DMS53 treated with DMSO at 0.1 percent for 48 hours (cell line): ENCODE measurements around the gene ENPP3.
"Not testable (repeated sequence)": the region's sequence is repeated elsewhere in the genome, so short reads cannot be mapped to it uniquely, and the experiment has no call there.

Experiments used
- DNase-seq: peaks from one replicate; lab custom pipeline; 2025; ENCODE audit not compliant: unreplicated experiment; lab: John Stamatoyannopoulos, UW

ENPP3 gene

DNA sequence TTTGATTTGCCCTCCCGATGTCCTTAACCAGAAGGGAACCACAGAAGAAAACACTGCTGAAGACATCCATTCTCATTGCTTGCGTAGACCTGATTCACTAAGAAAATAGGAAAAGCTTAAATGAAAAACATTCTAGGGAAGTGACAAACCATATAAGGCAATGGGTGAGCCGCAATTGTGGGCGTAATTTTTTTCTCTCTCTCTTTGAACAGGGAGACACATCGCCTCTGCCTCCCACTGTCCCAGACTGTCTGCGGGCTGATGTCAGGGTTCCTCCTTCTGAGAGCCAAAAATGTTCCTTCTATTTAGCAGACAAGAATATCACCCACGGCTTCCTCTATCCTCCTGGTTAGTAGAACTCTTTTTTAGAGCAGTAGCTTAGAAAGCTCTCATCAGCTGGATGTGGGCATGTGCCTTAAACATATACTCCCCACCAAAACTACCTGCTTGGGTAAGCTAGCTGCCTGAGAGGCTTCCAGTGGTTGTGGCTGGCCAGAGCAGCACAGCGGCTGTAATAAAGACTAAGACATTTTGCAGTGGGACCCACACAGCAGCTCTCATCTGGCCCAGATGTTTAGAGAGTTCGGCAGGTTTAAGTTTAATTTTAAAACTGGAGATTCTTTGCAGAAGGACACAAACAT, 96.4 kb downstream of the ENPP3 start:
- DNase-seq, result no peak

DNA sequence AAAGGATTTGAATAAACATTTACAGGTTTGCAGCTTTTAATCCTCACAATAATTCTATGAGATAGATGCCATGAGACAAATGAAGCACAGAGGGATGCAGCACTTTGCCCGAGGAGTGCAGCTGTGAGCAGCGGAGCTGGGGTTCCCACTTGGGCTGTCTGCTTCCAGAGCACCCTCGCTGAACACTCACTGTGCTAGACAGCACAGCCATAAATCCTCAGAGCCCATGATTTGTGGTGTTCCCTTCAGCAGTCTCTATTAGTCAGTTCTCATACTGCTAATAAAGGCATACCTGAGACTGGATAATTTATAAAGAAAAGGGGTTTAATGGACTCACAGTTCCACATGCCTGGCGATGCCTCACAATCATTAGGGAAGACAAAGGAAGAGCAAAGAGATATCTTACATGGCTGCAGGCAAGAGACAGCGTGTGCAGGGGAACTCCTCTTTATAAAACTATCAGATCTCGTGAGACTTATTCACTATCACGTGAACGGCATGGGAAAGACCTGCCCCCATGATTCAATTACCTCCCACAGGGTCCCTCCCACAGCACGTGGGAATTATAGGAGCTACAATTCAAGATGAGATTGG, 99.0 kb downstream of the ENPP3 start:
- no peak for DNase-seq

DNA sequence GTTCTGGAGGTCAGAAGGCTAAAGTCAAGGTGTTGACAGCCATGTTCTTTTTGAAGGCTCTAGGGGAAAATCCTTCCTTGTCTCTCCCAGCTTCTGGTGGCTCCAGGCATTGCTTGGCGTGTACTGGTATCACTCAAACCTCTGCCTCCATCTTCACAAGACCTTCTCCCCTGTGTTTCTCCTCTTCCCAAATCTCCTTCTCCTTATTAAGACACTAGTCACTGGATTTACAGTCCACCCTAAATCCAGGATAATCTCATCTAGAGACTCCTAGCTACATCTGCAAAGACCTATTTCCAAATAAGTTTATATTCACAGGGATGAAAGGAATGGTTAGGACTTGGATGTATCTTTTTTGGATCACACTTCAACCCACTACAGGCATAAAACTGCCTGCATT, 99.7 kb downstream of the ENPP3 start:
- DNase-seq, result no peak

DNA sequence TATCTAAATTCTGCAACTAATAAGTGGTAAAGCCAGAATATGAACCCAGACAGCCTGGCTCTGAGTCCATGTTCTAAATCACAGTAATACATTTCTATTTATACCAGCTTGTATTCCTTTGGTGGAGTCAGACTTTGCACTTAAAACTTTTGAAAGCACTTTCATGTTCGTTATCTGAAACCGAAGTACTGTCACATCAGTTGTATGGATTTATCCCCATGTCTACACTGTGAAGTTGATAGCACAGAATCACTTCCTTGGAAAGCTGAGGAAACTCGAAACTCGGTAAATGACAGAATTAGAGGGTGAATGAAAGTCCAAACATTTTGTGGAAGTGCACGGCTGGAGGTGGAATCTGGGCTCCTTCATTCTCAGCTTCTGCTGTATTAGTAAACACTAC, 102.0 kb downstream of the ENPP3 start:
- no peak for DNase-seq

DNA sequence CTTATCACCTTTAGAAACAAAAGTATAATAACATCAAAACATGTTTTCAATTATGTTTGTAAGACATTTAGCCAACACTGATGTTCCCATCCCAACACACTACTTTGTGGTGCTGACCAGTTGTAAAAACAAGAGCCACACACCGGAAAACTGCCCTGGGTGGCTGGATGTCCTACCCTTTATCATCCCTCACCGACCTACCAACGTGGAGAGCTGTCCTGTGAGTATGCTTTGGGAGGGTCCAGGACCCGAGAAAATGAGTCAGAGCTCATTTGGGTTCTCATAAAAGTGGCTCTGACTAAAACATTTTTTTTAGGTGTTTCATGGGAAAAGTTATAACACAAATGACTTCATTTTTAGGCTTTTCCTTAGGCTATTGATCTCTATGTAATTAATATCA, 103.1 kb downstream of the ENPP3 start:
- no peak for DNase-seq

DNA sequence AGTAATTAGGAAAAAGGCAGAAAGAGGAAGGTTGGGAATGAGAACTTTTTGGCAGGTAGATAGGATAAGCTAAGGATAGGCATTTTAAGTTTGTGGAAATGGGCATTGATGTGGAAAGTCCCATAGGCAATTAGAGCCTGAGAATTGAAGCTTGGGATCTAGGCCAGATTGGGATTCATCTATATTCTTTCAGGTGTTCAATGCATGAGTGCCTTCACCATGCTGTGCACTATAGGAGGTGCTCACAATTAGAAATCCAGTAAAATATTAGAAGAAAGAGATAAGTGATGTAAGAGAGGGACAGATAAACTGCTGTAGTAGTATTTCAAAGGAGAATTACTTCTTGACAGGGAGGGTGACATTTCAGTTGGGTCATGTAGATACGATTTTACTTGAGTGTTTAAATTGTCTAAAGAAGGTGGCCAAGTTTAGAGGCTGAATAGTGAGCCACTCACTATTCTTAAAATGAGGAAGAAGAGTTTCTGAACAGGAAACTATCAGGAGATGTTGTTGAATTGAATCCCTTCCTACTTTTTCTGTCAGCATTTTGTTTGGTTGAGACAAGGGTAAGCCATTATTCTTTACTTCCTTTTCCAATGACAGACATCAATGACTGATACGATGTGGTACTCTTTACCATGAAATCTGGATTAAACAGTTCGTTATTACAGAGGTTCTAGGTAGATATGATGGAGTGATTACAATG, 104.7 kb downstream of the ENPP3 start:
- no peak for DNase-seq

DNA sequence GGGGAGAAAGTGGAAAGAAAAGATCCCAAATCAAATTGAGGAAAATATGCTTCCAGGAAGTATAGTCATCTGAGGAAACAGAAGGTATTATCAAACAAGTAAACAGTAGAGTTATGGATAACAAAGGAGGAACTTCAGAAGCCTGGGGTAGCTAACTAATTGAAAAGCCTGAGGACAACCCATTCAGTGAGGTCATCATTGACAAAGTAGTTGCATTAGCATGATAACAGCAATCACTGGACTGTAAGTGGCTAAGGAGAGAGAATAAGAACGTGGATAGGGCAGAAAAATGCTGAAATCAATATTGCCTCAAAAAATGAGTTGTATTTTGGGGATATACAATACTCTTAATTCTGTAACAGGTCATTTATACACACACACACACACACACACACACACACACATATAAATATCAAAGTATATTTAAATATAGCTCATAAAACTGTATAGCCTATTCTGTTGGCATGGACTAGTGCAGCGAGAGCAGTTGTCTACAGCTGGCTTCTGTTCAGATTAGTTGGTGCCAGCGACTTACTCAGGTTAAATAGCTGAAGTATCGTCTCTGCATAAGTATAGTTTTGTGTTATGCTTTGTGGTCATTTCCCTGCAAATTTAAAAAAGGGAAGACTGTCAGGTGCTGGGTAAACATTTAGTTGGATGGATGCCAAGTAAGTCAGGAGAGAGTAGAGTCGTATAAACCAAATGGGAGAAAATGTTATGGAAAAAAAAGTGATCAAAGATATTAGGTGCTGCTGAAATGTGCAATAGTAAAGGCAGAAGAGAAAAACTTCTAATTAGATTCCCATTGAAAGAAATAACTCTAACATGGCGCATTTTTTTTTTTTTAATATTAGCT, 107.6 kb downstream of the ENPP3 start:
- peak; percentile 36 for DNase-seq

DNA sequence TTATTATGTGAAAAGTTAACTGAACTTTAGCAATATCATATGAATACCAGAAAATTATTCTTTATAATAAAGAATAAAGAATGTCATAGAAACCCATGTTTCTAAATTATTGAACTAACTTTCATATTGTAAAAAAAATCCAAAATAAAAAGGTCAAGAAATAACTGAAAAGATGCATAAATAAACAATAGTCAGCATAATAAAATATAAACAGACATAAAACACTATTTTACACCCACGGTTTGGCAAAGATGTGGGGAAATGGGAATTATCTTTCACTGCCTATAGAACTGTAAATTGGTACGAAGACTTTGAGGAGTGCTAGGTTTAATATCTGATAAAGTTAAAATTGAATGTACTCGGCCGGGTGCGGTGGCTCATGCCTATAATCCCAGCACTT, 108.4 kb downstream of the ENPP3 start:
- no peak for DNase-seq

DNA sequence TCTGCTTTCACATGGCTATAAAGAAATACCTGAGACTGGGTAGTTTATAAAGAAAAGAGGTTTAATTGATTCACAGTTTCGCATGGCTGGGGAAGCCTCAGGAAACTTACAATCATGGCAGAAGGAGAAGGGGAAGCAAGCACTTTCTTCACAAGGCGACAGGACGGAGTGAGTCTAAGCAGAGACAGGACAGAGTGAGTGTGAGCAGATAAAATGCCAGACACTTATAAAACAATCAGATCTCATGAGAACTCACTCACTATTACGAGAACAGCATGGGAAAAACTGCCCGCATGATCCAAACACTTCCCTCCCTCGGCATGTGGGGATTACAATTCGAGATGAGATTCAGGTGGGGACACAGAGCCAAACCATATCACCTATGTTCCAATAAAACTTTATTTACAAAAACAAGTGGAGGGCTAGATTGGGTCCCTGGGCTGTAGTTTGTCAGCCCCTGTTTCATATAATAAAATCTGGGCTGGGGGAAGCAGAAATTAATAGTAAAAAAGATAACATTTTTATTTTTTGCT, 110.8 kb downstream of the ENPP3 start:
- no peak for DNase-seq

DNA sequence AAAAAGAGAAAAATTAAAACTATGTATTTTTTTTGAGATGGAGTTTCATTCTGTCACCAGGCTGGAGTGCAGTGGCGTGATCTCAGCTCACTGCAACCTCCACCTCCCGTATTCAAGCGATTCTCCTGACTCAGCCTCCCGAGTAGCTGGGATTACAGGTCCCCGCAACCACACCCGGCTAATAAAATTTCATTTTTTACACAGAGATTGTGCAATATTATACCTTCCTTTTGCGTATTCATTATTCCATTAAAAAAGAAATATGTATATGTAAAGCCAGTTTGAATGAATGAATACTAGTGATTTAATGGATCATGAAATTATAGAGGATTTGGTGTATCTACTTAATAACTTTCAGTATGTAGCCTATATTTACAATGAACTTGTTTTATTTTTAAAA, 111.9 kb downstream of the ENPP3 start:
- DNase-seq, result no peak

DNA sequence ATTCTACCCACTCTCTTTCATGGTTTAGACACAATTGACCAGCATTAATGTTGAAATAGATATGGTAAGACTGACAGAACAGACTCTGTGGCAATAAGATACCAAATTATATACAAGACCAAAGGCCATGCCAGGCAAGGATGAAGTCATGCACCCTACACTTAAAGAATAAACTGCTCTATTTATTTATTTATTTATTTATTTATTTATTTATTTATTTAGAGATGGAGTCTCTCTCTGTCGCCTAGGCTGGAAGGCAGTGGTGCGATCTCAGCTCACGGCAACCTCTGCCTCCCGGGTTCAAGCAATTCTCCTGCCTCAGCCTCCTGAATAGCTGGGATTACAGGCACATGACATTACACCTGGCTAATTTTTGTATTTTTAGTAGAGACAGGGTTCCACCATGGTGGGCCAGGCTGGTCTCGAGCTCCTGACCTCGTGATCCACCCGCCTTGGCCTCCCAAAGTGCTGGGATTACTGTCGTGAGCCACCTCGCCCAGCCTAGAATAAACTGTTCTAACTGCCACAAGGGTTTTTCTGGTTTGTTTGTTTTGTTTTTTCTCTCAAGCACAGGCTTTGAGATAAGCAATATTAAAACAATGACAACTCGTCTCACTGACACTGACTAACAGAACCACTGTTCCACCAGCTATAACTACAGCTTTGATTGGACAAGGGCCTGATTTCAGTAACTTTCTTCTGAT, 114.1 kb downstream of the ENPP3 start:
- DNase-seq, result not testable (repeated sequence)

DNA sequence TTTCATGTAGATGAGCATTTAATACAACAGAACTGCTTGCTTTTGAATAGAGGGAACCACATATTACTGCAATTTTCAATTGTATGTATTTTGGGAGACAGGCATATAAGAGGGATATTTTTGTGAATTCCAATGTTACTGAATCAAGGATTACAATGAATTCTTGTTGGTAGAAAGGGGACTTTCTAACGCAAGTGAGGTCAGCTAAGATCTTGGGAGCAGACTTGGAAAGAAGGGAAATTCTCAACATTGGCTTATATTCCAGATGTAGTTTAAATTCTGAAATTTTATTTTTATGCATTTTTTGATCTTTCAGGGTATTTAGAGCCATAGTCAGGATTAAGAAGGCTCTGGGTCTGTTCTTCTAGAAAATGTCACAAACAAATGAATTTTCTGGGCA, 117.0 kb downstream of the ENPP3 start:
- no peak for DNase-seq

DNA sequence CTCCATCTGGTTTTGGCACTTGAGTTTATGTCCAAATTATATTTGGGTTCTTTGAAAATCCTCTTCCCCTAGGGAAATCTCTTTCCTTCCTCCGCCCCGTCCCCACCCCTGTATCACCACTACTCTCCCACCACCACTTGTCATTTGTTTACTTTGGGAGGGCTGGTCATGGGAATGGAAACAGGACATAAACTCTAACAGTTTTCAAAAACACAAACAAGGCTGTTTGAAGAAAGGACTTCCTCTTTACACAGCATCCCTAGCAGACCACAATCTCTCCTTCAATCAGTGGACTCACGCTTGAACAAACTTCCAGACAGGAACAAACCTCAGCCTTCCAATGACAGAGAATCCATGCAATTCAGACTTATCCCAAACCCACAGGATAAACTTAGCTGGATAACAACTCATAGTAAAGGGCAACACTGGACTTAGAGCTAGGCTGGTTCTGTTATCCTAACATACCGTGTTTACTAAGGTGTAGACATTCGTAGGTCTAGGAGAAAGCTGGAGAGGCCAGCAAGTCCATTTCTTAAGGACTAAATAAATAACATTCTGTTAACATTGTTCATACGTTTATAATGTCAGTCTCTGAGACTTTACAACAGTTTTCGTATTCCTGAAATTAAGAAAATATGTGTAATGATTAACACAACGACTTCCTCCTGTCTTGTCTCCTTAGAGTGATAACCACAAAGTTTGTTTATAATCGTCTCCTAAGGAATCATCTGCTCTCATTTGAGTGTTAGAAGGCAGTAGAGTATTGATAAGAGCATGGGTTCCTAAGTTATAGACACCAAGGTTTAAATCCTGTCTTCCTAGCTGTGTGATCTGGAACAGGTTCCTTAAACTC, 117.8 kb downstream of the ENPP3 start:
- DNase-seq, result no peak

DNA sequence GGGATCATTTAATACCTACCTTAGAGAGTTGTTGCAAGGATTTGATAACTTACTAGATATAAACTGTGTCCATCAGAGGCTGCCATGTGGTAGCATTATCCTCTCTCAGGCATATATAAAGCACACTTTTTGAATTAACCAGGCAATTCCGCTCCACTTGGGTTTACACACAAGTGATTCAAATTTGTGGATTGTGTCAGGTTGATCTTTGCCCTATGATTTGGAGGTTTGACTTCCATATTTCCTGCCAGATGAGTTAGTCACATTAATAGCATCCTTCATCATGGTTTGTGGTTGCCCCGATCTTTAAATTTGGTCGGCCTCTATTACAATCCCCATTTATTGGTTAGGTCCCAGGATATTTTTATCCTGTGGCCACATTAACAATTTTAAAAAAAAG, 118.5 kb downstream of the ENPP3 start:
- no peak for DNase-seq

DNA sequence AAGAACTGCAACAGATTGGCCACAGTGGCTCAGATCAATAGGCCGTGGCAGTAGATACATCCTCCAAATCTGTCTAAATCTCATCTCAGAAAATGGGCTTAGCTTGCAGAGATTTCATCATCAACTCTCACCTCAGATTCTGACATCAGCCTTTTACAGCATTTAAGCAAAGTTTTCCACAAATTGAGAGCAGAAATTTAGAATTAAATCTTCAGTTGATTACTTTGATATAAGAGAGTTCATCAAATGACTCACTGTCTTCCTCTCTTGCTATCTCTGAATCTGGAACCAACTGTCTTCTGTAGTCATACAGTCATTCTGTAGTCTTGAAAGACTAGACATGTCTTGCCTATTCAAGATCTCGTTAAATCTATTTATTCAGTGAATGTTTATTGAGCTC, 118.9 kb downstream of the ENPP3 start:
- no peak for DNase-seq

DNA sequence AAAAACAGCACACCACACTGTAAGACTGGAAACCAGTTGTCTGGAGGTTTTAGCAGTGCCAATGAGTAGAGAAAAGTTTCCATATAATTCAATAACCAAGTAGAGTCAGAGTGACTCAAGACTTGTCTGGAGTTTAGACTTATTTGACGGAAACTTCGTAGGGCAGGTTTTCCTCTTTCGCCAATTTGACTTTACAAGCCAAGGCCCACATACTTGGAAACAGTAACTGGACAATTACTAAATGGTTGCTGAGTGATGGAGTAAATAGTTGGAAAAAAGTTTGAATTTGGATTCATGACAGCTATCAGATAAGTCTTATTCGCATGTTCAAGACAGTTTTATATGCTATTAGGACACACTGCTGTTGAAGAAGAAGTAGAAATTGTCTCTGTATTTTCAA, 121.8 kb downstream of the ENPP3 start:
- DNase-seq, result no peak

DNA sequence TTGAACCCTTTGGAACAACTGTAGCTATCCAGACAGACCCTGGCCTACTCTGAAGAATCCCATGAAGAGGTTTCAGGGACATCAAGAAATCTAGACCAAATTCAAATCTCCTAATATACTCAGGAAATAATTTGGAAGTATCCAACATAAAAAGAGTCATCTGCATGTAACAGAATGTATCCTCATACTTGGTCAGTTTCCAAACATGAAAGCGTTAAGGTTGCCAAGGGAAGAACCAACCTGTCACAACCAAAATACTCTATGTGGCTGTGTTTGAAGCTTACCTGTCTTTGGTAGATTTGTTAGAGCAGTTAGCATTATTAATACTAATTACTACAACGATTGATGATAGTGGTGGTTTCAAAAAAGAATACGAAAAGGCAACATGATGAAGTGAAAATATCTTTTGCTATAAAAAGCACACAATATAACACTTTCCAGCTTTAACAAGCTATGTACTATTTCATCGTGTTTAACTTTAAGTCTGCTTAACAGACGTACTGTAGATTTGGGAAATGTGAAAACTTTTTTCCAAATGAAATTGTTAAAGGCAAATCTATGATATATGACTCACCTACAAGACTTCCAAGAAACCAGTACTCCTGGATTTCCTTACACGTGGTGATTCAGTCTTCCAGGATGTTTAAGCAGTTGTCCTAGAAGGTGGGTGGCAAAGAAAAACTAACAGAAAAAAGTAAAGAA, 124.1 kb downstream of the ENPP3 start:
- DNase-seq, result no peak

DNA sequence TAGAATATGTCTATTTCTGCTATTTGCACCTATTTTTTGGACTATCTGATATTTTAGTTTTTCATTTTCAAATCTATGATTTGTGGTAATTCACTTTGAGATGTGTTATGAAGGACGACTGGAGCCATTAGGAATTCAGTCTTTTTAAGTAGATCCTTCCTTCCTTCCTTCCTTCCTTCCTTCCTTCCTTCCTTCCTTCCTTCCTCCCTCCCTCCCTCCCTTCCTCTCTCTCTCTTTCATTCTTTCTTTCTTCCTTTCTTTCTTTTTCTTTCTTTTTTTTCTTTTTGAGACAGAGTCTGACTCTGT, 124.6 kb downstream of the ENPP3 start:
- no peak for DNase-seq

DNA sequence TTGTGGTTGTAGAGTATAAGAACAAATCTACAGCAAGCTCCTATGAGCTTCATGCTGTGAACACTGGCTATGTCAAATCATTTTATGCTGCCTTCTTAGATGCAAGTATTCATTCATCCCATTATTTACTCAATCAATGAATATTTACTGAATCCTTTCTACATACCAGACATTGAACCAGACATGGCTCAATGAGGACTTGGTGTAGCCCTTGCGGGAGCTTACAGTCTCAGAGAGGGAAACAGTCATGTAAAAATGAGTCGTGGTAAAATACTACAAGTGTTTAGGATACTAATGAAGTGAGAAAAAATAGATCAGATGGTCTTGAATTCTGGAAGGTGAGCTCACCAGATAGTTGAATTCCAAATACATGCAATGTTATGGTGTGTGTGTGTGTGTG, 125.9 kb downstream of the ENPP3 start:
- no peak for DNase-seq

DNA sequence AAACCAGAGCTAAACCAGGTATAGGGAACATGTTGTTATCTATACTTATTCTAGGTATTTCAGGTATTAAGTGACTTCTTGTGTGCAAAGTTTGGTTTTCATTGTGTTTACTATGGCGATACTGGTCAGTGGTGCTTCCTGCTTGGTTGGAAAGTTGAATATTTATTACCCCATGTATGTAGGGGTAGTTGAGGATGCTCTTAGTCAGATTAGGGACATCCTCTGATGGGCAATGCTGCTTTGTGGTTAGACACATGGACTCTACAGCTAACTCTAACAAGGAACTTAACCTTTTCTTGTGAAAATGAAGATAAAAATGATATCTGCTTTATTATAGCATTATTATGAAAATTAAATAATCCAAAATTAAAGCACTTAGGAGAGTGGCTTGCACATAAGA, 126.6 kb downstream of the ENPP3 start:
- no peak for DNase-seq
